ENCODE data around the gene ARNT2. TPM values are rescaled to one million over a fixed set of nuclear protein-coding genes. Genes with fewer than 3 reads are reported as not detected.

ARNT2 gene
- total and polyA plus RNA-seq, 10 of the 15 experiments (the other 5 are each of a cell fraction or from before 2014, with no cell fraction given), result 0.07 to 0.49 (median 0.09) TPM; not detected in 6

GRCh38 chr15:80483725-80484161 is 79.6 kb downstream of the ARNT2 start:
- H3K4me2 ChIP-seq (ENCODE audit: control insufficient read depth, insufficient read depth), result no peak overlapping the region
- no peak for FAIRE-seq
- WGBS (ENCODE audit: insufficient coverage, insufficient replicate concordance, low lambda C conversion rate, missing lambda C conversion rate), result 0% methylated on average over 2 of the region's 2 CpGs
- H3K79me2 ChIP-seq (ENCODE audit: control insufficient read depth, insufficient read depth, low read length), result no peaks in the 10 kb centered on the region
- H3K4me3 ChIP-seq, result no peak overlapping the region
- no peaks in the 10 kb centered on the region for H3K9me3 ChIP-seq (replicated peaks; ENCODE audit: control insufficient read depth, insufficient read depth, low read length)
- H3K27me3 ChIP-seq (replicated peaks in 1 of 2; ENCODE audit: control insufficient read depth in 2 of 2, insufficient read depth in 2 of 2, low read length in 1 of 2), result peaks cover 0 to 6% of the 10 kb centered on the region in 2 experiments; a peak in 3 of 4 replicates
- no peaks in the 10 kb centered on the region for H3K36me3 ChIP-seq (ENCODE audit: control insufficient read depth in 2 of 2, insufficient read depth in 2 of 2, low read length in 1 of 2)
- in situ Hi-C loops (cut with MboI) (no loop called here), intact Hi-C loops (cut with micrococcal nuclease; ENCODE audit: unreplicated experiment) (no loop called here)
- H3K27ac ChIP-seq (ENCODE audit: control insufficient read depth, insufficient read depth), result no peak overlapping the region
- TF ChIP-seq ZNF207 (IDR thresholded peaks at IDR 0.05; ENCODE audit: borderline replicate concordance), result no peak
- TF ChIP-seq MYB (IDR thresholded peaks at IDR 0.05; ENCODE audit: borderline replicate concordance, low read depth, low read length), result no peak
- POLR2A ChIA-PET, result interaction anchor here (0.7 kb wide), 1 partner anchor 38 kb away, joined by 3 read pairs; no protein-coding TSS in a partner anchor
- H3K4me1 ChIP-seq (ENCODE audit: control insufficient read depth, insufficient read depth, low read length), result no peaks in the 10 kb centered on the region
- no peak for ATAC-seq
- SMC1A ChIA-PET (ENCODE audit: uncharacterized antibody, unreplicated experiment), result interaction anchor here (1.0 to 1.7 kb wide), 2 partner anchors 10 to 293 kb away, joined by 3 to 6 read pairs; no protein-coding TSS in a partner anchor
- H2AFZ ChIP-seq (ENCODE audit: control insufficient read depth, low read depth, low read length), result no peak overlapping the region
- H3K9ac ChIP-seq (ENCODE audit: control insufficient read depth, insufficient read depth, low read length), result no peak overlapping the region
- no TSS peak for BruUV-seq (replicated peaks)
- RAD21 ChIA-PET (ENCODE audit: unreplicated experiment), result no interaction called here
- CTCF ChIA-PET, result no interaction called here
- no peak for DNase-seq (ENCODE audit: low read depth, low spot score)
- no peaks in the 10 kb centered on the region; the same call in 1 of the 2 replicates for H4K20me1 ChIP-seq (ENCODE audit: control insufficient read depth, insufficient read depth)

- H3K79me2 ChIP-seq (ENCODE audit: control insufficient read depth, insufficient read depth, low read length), result no peaks in the 10 kb centered on the region
- H3K9ac ChIP-seq (ENCODE audit: control insufficient read depth, insufficient read depth, low read length), result no peak overlapping the region
- no peaks in the 10 kb centered on the region; the same call in 1 of the 2 replicates for H4K20me1 ChIP-seq (ENCODE audit: control insufficient read depth, insufficient read depth)
- no peak overlapping the region for H2AFZ ChIP-seq (ENCODE audit: control insufficient read depth, low read depth, low read length)
- ChIA-PET RAD21 (ENCODE audit: unreplicated experiment) (no interaction called here), POLR2A (no interaction called here), SMC1A (ENCODE audit: uncharacterized antibody, unreplicated experiment) (interaction anchor here (1.0 kb wide), 1 partner anchor 293 kb away, joined by 3 read pairs; no protein-coding TSS in a partner anchor), CTCF (no interaction called here)
- H3K27me3 ChIP-seq (replicated peaks in 1 of 2; ENCODE audit: control insufficient read depth in 2 of 2, insufficient read depth in 2 of 2, low read length in 1 of 2), result peaks cover 0 to 6% of the 10 kb centered on the region in 2 experiments; a peak in 3 of 4 replicates
- DNase-seq (ENCODE audit: low read depth, low spot score), result no peak
- H3K27ac ChIP-seq (ENCODE audit: control insufficient read depth, insufficient read depth), result no peak overlapping the region
- intact Hi-C loops (cut with micrococcal nuclease; ENCODE audit: unreplicated experiment) (no loop called here), in situ Hi-C loops (cut with MboI) (no loop called here)
- no peaks in the 10 kb centered on the region for H3K9me3 ChIP-seq (replicated peaks; ENCODE audit: control insufficient read depth, insufficient read depth, low read length)
- no peaks in the 10 kb centered on the region for H3K4me1 ChIP-seq (ENCODE audit: control insufficient read depth, insufficient read depth, low read length)
- H3K36me3 ChIP-seq (ENCODE audit: control insufficient read depth in 2 of 2, insufficient read depth in 2 of 2, low read length in 1 of 2), result no peaks in the 10 kb centered on the region
- FAIRE-seq, result no peak
- H3K4me3 ChIP-seq, result no peak overlapping the region
- 11% methylated on average over 7 of the region's 7 CpGs for WGBS (ENCODE audit: insufficient coverage, insufficient replicate concordance, low lambda C conversion rate, missing lambda C conversion rate)
- no peak for ATAC-seq
- no peak overlapping the region for H3K4me2 ChIP-seq (ENCODE audit: control insufficient read depth, insufficient read depth)
- no TSS peak for BruUV-seq (replicated peaks)
- no peak for TF ChIP-seq POLR2AphosphoS5 (IDR thresholded peaks at IDR 0.05; ENCODE audit: low read length)
- no peak for TF ChIP-seq NKRF (conservative IDR thresholded peaks at IDR 0.05)
- no peak for TF ChIP-seq JUNB (IDR thresholded peaks at IDR 0.05)
- no peak for TF ChIP-seq IRF3 (IDR thresholded peaks at IDR 0.05)
- no peak for TF ChIP-seq RUNX3 (IDR thresholded peaks at IDR 0.05; ENCODE audit: low read length)
- TF ChIP-seq IRF4 (IDR thresholded peaks at IDR 0.05; ENCODE audit: low read depth, low read length), result no peak
- TF ChIP-seq SKIL (IDR thresholded peaks at IDR 0.05; ENCODE audit: low read depth, poor library complexity, severe bottlenecking), result no peak
- no peak for TF ChIP-seq ATF7 (IDR thresholded peaks at IDR 0.05; ENCODE audit: low read depth)
- TF ChIP-seq CBX3 (IDR thresholded peaks at IDR 0.05; ENCODE audit: borderline replicate concordance, low read depth), result no peak
Measured at GRCh38 chr15:80484333-80484864, 80.2 kb downstream of the ARNT2 start.

All from GM12878 (cell line).